ENCODE results near the gene PAF1. TPM values are rescaled to one million over a fixed set of nuclear protein-coding genes. Genes with fewer than 3 reads are reported as not detected.
A peak's percentile ranks its signal among the peaks of the same experiment; 100 is the strongest.

PAF1 gene
- 32.2 to 39.7 TPM (median 32.5 TPM) in 3 replicates for total RNA-seq
- long read RNA-seq, transcript PAF1-201 (14 exons, 2,066 nt), result major isoform, 53 of 70 reads
- long read RNA-seq, partial matches to known transcripts, result 2 of 70 reads
- long read RNA-seq, other reads (novel, unspliced or antisense), result 15 of 70 reads

DNA sequence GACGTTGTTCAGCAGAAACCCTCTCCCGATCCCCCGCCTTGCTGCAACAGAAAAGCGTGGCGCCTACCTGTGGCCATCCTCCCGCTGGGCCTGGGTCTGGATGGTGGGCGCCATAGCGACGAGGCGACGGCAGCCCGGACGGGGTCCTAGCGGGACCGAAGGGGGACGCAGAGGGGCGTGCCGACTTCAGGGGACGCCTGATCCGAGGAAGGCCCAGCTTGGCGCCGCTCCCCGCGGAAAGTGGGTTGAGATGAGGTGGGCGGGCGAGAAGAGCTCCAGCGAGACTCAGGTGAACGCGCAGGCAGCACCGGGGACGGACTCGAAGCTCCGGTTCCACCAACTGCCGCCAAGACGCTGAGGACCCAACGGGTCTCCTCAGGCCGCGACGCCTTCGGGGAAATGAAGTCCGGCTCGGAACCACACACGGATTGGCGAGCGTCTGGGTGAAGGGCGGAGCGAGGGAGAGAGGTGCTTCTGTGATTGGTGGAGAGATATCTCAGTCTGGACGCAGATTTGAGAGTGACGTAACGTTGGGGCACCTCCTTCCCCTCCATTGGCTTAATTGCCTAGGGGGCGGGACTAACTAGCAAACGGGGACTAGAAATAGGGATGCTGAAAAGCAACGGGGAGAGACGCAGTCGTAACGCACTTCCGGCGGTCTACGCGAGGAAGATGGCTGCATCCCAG is at the start of gene PAF1, which contains the start of gene MED29:
Gene PAF1, minus strand, starts transcription at position 356 of the 687 bp plus-strand sequence. Its CDS starts 242 bp downstream, at position 114.
Gene MED29, plus strand, starts transcription at position 628 of the 687 bp plus-strand sequence. Its CDS starts 45 bp downstream, at position 673.
- H3K4me3 Mint-ChIP-seq (ENCODE audit: unreplicated experiment), result peak within 1 kb of the TSS; percentile 97
- peaks cover 23% of the 10 kb centered on the region for H3K36me3 Mint-ChIP-seq (ENCODE audit: low read depth)
- H3K9me3 Mint-ChIP-seq (ENCODE audit: low read depth), result no peaks in the 10 kb centered on the region
- peak within 1 kb of the TSS; percentile 98 for H3K27ac Mint-ChIP-seq (ENCODE audit: unreplicated experiment)
- H3K4me1 Mint-ChIP-seq (ENCODE audit: low read depth), result peaks cover 29% of the 10 kb centered on the region
- no peaks in the 10 kb centered on the region for H3K27me3 Mint-ChIP-seq (ENCODE audit: low read depth)
- TF ChIP-seq, protein P1, sequence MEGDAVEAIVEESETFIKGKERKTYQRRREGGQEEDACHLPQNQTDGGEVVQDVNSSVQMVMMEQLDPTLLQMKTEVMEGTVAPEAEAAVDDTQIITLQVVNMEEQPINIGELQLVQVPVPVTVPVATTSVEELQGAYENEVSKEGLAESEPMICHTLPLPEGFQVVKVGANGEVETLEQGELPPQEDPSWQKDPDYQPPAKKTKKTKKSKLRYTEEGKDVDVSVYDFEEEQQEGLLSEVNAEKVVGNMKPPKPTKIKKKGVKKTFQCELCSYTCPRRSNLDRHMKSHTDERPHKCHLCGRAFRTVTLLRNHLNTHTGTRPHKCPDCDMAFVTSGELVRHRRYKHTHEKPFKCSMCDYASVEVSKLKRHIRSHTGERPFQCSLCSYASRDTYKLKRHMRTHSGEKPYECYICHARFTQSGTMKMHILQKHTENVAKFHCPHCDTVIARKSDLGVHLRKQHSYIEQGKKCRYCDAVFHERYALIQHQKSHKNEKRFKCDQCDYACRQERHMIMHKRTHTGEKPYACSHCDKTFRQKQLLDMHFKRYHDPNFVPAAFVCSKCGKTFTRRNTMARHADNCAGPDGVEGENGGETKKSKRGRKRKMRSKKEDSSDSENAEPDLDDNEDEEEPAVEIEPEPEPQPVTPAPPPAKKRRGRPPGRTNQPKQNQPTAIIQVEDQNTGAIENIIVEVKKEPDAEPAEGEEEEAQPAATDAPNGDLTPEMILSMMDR (IDR thresholded peaks at IDR 0.05), result peak; percentile 26
- DNase-seq (ENCODE audit: low spot score), result no peak

DNA sequence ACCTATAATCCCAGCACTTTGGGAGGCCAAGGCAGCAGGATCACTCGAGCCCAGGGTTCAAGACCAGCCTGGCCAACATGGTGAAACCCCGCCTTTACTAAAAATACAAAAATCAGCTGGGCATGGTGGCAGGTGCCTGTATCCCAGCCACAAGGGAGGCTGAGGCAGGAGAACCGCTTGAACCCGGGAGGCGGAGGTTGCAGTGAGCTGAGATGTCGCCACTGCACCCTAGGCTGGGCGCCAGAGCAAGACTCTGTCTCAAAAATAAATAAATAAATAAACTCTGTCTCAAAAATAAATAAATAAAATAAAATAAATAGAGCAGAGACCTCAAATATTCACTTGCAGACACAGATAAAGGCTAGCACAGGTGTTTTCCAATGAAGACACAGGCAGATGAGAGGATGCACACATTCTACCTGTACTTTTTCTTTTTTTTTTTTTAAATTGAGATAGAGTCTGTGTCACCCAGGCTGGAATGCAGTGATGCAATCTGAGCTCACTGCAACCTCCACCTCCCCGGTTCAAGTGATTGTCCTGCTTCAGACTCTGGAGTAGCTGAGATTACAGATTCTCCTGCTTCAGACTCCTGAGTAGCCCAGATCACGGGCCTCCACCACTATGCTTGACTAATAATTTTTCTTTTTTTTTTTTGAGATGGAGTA is 47.5 kb upstream of the PAF1 start:
- peaks cover 8% of the 10 kb centered on the region for H3K36me3 Mint-ChIP-seq (ENCODE audit: low read depth)
- H3K9me3 Mint-ChIP-seq (ENCODE audit: low read depth), result no peaks in the 10 kb centered on the region
- no peak overlapping the region for H3K27ac Mint-ChIP-seq (ENCODE audit: unreplicated experiment)
- TF ChIP-seq, protein P1 (IDR thresholded peaks at IDR 0.05), result no peak
- H3K27me3 Mint-ChIP-seq (ENCODE audit: low read depth), result no peaks in the 10 kb centered on the region
- H3K4me3 Mint-ChIP-seq (ENCODE audit: unreplicated experiment), result no peak overlapping the region
- H3K4me1 Mint-ChIP-seq (ENCODE audit: low read depth), result peaks cover 40% of the 10 kb centered on the region
- no peak for DNase-seq (ENCODE audit: low spot score)

DNA sequence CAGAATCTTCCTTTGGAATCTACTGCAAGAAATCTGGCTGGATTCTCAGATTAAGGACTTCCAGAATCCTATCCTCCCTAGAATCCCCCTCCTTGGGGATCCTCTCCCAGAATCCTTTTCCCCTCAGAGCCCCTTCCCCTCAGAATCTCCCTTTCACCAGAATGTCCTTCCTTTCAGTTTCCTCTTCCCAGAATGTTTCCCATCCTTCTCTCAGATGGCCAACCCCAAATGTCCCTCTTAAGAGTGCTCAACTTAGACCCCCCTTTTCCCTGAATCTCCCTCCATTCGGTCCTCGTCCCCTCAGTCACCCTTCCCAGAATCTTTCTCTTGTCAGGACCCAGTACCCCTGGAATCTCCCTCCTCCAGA is 45.4 kb upstream of the PAF1 start:
- H3K4me3 Mint-ChIP-seq (ENCODE audit: unreplicated experiment), result peak overlapping the region; percentile 100
- peaks cover 41% of the 10 kb centered on the region for H3K4me1 Mint-ChIP-seq (ENCODE audit: low read depth)
- TF ChIP-seq, protein P1 (IDR thresholded peaks at IDR 0.05), result no peak
- no peaks in the 10 kb centered on the region for H3K9me3 Mint-ChIP-seq (ENCODE audit: low read depth)
- H3K27me3 Mint-ChIP-seq (ENCODE audit: low read depth), result no peaks in the 10 kb centered on the region
- no peak for DNase-seq (ENCODE audit: low spot score)
- H3K27ac Mint-ChIP-seq (ENCODE audit: unreplicated experiment), result peak overlapping the region; percentile 98
- H3K36me3 Mint-ChIP-seq (ENCODE audit: low read depth), result peaks cover 15% of the 10 kb centered on the region

DNA sequence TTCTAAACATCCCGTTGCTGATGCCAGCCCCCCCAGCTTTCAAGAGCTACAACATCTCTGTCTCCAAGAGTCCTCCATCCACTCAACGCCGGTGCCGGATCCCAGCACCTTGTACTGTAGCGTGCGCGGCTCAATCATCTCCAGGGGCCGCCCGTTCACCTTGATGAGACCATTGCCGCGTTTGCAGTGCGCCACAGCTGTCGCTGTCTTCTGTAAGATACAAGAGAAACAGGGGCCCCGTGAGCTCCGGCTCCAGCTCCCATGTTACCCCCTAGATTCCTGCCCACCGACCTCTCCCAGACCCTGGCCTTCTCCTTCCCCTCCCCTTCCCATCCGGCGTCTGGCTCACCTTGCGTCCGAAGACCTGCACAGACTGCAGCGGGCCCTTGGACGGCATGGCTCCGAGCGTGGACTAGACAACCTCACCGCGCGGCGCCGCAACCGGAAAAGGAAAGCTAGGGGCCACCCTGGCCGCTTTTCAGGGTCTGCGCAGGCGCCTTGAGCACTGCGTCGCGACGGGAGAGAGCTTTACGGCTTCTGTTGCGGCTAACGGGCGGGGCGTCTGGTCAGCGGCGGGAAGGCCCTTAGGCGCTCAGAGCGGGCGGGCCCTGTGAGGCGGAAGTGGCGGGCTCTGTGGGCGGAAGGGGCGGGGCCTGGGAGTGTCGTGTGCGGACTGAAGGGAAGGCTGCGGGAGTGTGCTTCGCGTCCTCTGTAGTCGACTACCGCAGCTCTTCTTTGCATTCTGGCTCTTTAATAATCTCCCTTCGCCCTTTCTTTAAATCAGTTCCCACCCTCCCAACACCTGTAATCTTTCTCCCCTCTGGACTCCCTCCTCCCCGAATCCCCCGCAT is 44.8 kb upstream of the PAF1 start, which contains the start of gene RPS16:
Gene RPS16, minus strand, starts transcription at position 451 of the 851 bp plus-strand sequence. Its CDS starts 54 bp downstream, at position 397.
- H3K36me3 Mint-ChIP-seq (ENCODE audit: low read depth), result peaks cover 15% of the 10 kb centered on the region
- H3K4me3 Mint-ChIP-seq (ENCODE audit: unreplicated experiment), result peak within 1 kb of the TSS; percentile 100
- no peaks in the 10 kb centered on the region for H3K9me3 Mint-ChIP-seq (ENCODE audit: low read depth)
- peaks cover 45% of the 10 kb centered on the region for H3K4me1 Mint-ChIP-seq (ENCODE audit: low read depth)
- TF ChIP-seq, protein P1 (IDR thresholded peaks at IDR 0.05), result peak; percentile 18
- H3K27ac Mint-ChIP-seq (ENCODE audit: unreplicated experiment), result peak within 1 kb of the TSS; percentile 98
- peak; percentile 100 for DNase-seq (ENCODE audit: low spot score)
- H3K27me3 Mint-ChIP-seq (ENCODE audit: low read depth), result no peaks in the 10 kb centered on the region
